ENCODE measurements around the gene RAB11FIP3. TPM values are rescaled to one million over a fixed set of nuclear protein-coding genes. Genes with fewer than 3 reads are reported as not detected.

RAB11FIP3 gene
- total and polyA plus RNA-seq, 2 of the 13 experiments (the other 11 are each of a cell fraction or from before 2014, with no cell fraction given), result 34.3 to 57.6 TPM

DNA sequence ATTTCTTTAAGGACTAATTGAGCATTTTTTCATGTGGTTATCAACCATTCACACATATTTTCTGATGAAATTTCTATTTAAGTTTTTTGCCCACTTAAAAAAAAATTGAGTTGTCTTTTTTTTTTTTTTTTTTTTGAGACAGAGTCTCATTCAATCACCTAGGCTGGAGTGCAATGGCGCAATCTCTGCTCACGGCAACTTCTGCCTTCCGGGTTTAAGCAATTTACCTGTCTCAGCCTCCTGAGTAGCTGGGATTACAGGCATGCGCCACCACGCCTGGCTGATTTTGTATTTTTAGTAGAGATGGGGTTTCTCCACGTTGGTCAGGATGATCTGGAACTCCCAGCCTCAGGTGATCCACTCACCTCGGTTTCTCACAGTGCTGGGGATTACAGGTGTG is 34.3 kb downstream of the RAB11FIP3 start:
- CTCF ChIA-PET (ENCODE audit: low intra/inter-chr PET ratio, low total read pairs), result no interaction called here
- H3K9ac ChIP-seq (ENCODE audit: insufficient read depth, low read depth, low read length), result no peak overlapping the region
- H3K4me1 ChIP-seq (ENCODE audit: insufficient read depth, low read length), result peaks cover 19% of the 10 kb centered on the region
- H3K79me2 ChIP-seq (ENCODE audit: insufficient read depth, low read length), result peaks cover 14% of the 10 kb centered on the region
- DNase-seq (ENCODE audit: low spot score), result no peak
- ATAC-seq, result no peak
- H3K27ac ChIP-seq (ENCODE audit: extremely low read length, insufficient read depth, low read length), result no peak overlapping the region
- intact Hi-C loops (cut with micrococcal nuclease; ENCODE audit: unreplicated experiment) (no loop called here), in situ Hi-C loops (cut with HindIII; ENCODE audit: extremely low pct_ligation_motif_present, low pct_unique_long_range_greater_than_20kb) (no loop called here)
- 93% methylated on average over 7 of the region's 7 CpGs for WGBS (ENCODE audit: low lambda C conversion rate)
- no TSS peak for BruUV-seq (replicated peaks)
- H3K4me3 ChIP-seq (replicated peaks in 1 of 3; ENCODE audit: insufficient read depth in 1 of 3, low read depth in 2 of 3, low read length in 3 of 3), result no peak overlapping the region
- H3K36me3 ChIP-seq (replicated peaks in 1 of 2; ENCODE audit: control insufficient read depth in 1 of 2, insufficient read depth in 2 of 2, low read length in 2 of 2), result peaks cover 11 to 22% of the 10 kb centered on the region in 2 experiments; a peak in 4 of 5 replicates
- FAIRE-seq, result no peak
- no peaks in the 10 kb centered on the region for H4K20me1 ChIP-seq (ENCODE audit: insufficient read depth, low read length)
- no peak overlapping the region for H2AFZ ChIP-seq (ENCODE audit: low read length)
- peak; percentile 26; the same call in 1 of the 2 replicates for TF ChIP-seq CEBPB (IDR thresholded peaks at IDR 0.05; ENCODE audit: borderline replicate concordance, low read depth, low read length)
- no peak for TF ChIP-seq GRHL1 (CRISPR knock-in tag; conservative IDR thresholded peaks at IDR 0.05)
- POLR2A ChIA-PET, result interaction anchor here (0.7 kb wide), 1 partner anchor 110 kb away, joined by 3 read pairs; no protein-coding TSS in a partner anchor
- H3K9me3 ChIP-seq (ENCODE audit: low read length), result no peaks in the 10 kb centered on the region
- H3K4me2 ChIP-seq (ENCODE audit: low read depth, low read length), result no peak overlapping the region
- no peaks in the 10 kb centered on the region for H3K27me3 ChIP-seq (ENCODE audit: control insufficient read depth in 1 of 2, insufficient read depth in 2 of 2, low read length in 2 of 2)

DNA sequence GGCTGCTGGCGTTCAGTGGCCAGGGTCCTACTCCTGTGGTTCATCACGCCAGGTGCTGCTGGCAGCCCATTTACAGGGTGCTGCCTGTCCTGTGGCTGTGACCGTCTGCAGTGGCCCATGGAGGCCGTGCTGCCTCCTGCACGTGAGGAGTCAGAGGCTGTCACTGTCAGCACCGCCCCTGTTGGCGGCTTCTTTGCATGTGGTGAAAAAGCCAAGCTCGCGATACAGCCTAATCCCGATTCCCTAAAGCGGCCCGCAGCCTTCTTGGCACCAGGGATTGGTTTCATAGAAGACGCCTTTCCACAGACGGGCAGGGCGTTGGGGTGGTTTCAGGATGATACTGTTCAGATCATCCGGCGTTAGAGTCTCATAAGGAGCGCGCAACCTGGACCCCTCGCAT is 35.3 kb downstream of the RAB11FIP3 start:
- DNase-seq (ENCODE audit: low spot score) (no peak), FAIRE-seq (no peak), ATAC-seq (no peak)
- ChIA-PET CTCF (ENCODE audit: low intra/inter-chr PET ratio, low total read pairs) (no interaction called here), POLR2A (no interaction called here)
- Histone ChIP-seq H4K20me1 (ENCODE audit: insufficient read depth, low read length) (no peaks in the 10 kb centered on the region), H3K9me3 (ENCODE audit: low read length) (no peaks in the 10 kb centered on the region), H3K27me3 (ENCODE audit: control insufficient read depth in 1 of 2, insufficient read depth in 2 of 2, low read length in 2 of 2) (no peaks in the 10 kb centered on the region), H2AFZ (ENCODE audit: low read length) (no peak overlapping the region), H3K4me2 (ENCODE audit: low read depth, low read length) (no peak overlapping the region), H3K4me1 (ENCODE audit: insufficient read depth, low read length) (peaks cover 19% of the 10 kb centered on the region), H3K4me3 (replicated peaks in 1 of 3; ENCODE audit: insufficient read depth in 1 of 3, low read depth in 2 of 3, low read length in 3 of 3) (no peak overlapping the region), H3K9ac (ENCODE audit: insufficient read depth, low read depth, low read length) (no peak overlapping the region), H3K27ac (ENCODE audit: extremely low read length, insufficient read depth, low read length) (no peak overlapping the region), H3K36me3 (replicated peaks in 1 of 2; ENCODE audit: control insufficient read depth in 1 of 2, insufficient read depth in 2 of 2, low read length in 2 of 2) (peaks cover 11 to 22% of the 10 kb centered on the region in 2 experiments; a peak in 4 of 5 replicates), H3K79me2 (ENCODE audit: insufficient read depth, low read length) (peaks cover 14% of the 10 kb centered on the region)
- TF ChIP-seq MIER2 (CRISPR knock-in tag; IDR thresholded peaks at IDR 0.05) (no peak), MXD4 (CRISPR knock-in tag; IDR thresholded peaks at IDR 0.05) (no peak), NCOA1 (CRISPR knock-in tag; IDR thresholded peaks at IDR 0.05) (no peak), FOXC1 (CRISPR knock-in tag; IDR thresholded peaks at IDR 0.05; ENCODE audit: borderline replicate concordance) (no peak), SETDB1 (CRISPR knock-in tag; IDR thresholded peaks at IDR 0.05; ENCODE audit: borderline replicate concordance) (no peak), ZKSCAN1 (IDR thresholded peaks at IDR 0.05; ENCODE audit: low read length) (no peak)
- WGBS (ENCODE audit: low lambda C conversion rate), result 98% methylated on average over 10 of the region's 20 CpGs
- intact Hi-C loops (cut with micrococcal nuclease; ENCODE audit: unreplicated experiment) (no loop called here), in situ Hi-C loops (cut with HindIII; ENCODE audit: extremely low pct_ligation_motif_present, low pct_unique_long_range_greater_than_20kb) (no loop called here)
- no TSS peak for BruUV-seq (replicated peaks)
